Measurements from ENCODE around the gene RSKR.
"Not testable (repeated sequence)": the region's sequence is repeated elsewhere in the genome, so short reads cannot be mapped to it uniquely, and the experiment has no call there.

Gene RSKR

DNA sequence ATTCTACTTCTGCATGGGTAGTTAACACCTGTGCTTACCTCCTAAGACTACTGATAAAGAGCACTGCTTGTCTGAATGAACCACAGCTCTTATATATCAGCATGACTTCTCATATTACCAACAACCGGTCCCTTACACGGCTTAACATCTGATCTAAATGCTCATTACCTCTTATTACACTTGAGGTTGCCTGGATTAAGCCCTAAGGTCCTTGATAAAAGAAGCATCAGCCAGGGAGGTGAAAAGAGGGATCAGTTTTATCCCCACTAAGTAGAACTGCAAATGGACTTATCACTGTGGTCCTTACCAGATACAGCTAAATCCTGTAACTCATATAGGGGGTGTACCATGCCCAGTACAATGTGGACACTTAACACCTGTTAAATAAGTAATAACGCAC, 8.2 kb upstream of the RSKR start:
- no peak for DNase-seq

GRCh38 chr17:28620010-28620409, 6.0 kb upstream of the RSKR start:
- no peak for DNase-seq

DNA sequence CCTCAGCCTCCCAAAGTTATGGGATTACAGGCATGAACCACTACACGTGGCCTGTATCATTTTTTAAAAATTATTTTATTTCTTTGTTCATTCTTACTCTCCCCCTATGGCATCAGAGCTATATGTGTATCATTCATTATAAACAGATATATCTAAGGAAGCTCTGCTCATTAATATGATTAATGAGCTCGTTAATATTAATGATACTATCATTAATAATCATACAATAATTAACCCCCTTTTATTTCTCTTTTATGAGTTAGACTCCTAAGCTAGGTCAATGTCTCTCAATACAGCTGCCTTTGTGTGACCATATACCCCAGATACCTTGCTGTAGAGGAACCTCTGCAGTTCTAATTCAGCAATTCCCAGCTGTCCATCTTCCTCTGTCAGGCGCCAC, 4.5 kb upstream of the RSKR start:
- DNase-seq: no peak

- DNase-seq: no peak
Observed at GRCh38 chr17:28616281-28616680, 2.3 kb upstream of the RSKR start.

DNA sequence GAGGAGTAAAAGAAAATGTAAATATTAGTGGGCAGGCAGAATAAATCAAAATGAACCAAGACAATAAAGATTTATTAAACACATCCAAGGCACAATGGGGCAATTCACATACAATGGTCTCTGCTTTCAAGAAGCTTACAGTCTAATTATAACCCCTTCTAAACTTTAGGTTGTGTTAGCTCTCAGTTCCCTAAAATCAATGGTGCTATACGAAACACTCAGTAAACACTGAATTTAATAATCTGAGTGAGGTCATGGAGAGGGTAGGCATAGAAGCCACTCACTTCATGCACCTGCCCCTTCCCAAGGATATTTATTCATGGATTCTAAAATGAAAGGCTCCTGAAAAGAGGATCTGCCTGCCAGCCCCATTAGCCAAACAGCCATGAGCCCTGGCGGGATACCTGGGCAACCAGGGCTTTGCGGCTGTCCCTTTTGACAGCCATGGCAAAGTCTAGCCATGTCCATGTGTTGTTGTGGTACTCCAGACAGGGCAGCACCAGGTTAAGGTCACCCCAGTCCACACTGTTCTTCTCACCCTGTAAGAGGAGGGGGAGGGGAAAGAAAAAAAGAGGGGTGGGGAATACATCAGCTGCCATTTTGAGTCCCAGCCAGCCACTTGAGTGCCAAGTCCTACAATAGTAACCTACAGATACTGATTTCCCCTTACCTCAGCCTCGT, 1.4 kb upstream of the RSKR start:
- DNase-seq: no peak

- DNase-seq: no peak
Observed at GRCh38 chr17:28612936-28613872, 781 bp downstream of the RSKR start.

DNA sequence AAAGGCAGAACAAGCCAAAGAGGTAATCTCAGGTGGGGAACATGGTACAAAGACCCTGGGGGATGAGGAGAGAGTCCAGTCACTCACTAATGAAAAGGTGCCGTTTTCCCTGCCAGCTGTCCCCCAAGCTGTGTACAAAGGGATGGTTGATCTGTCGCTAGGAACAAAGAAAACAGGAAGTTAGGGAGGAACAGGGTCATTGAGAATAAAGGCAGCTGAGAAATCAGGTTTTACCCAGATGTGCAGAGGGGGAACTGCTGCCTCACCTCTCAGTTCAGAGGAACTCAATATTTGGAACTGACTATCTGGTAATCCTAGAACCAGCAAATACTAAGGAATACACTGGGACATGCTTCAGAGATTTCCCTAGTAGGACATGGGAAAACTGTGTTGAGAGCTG, 1.5 kb downstream of the RSKR start:
- DNase-seq: no peak

GRCh38 chr17:28610376-28610775, 3.6 kb downstream of the RSKR start:
- DNase-seq: no peak

GRCh38 chr17:28604031-28604430, 10.0 kb downstream of the RSKR start:
- DNase-seq: not testable (repeated sequence)

- DNase-seq: peak; percentile 6
Observed at GRCh38 chr17:28599311-28600184, 14.4 kb downstream of the RSKR start.

DNA sequence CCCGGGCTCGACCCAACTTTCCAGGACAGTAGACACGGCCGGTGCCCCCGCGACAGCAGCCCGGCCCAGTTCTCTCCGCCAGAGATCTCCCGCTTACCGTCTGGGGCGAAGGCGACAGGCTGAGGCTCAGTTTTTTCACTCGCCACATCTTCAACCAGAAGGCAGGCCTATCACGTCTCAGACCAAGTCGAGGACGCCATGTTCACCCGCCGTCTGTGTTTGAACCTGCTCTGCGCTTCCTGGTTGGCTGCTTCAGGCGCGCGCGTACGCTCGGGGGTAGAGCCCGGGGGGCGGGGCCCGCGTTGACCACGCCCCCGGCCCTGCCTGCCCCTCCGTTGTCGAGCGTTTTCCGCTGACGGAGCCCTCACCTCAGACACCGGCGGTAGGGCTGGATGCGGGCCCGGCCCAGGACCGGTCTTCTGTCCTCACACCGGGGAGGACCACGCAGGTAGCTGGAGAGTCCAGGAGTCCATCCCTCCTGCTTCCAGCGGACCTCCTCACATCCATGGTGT, 15.1 kb downstream of the RSKR start, which contains the start of gene SPAG5:
SPAG5 (minus strand) TSS at position 227 of the 512 bp plus-strand sequence; CDS start at position 148, 79 bp downstream.
- DNase-seq: peak; percentile 63

DNA sequence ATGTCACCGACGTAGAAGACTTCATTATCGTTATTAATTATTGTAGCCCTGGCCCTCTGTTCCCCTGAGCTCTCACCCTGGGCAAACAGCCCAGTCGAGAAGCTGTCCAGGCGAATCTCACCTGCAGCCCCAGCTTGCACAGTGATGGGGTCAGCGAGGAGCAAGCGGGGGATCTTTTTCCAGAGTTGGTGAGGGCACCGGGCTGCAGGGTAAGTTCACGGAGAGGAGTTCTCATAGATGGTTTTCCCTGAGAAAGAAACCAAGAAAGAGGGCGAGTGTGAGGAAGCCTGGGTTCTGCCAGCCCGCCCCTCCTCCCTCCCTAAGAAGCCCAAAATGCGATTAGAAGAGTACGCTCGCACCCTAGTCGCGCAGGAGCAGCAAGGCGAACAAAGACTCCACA, 15.6 kb downstream of the RSKR start:
- DNase-seq: no peak

DNA sequence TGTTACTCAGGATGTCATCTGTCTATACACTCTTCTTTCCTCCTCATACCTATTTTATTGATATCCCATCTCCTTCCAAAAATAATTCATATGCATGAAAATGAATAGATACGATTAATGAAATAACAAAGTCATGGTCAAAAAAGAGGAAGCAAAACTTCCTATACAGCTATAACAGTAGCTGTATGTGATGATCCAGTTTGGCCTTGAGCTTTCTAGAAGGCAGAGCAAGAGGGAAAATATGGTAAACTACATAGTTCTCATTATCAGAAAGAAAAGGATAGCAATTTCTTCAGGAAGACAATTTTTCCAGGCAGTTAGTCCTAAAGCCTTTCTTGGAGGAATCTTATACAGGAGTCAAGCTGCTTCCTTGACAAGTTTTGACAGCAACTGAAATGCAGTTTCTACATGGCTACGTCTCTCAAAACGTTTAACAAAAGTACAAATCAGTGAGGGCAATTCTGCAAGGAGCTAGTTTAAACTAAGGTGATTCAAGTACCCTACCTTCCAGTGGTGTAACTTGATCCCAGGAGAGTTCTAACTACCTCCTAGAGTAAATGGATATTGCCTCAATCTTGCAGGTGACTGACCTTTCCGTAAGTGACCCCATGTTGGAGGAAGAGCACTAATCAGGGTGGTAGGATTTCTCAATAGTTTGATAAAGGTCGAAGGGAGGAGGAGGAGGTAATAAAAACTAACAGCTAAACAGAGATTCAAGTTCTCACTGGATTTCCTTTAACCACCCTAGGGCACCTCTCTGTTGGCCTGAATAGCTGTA, 16.2 kb downstream of the RSKR start:
- DNase-seq: no peak

DNA sequence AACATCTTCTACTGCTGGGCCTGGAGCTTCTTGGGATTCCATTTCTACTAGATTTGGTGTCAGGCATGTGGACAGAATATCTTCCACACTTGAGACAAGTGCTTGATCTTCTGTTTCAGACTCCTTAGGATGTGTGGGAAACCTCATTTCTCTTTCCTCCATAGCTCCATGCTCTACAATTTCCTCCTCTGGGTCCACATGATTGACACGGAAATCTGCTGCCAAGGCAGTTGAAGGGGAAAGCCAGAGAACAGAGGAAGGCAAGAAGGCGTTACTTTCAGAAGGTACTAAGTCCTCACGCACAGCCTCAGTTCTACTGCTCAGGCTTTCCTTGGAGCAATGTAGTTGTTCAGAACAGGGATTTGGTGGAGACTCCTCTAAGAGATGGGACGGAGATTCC, 21.7 kb downstream of the RSKR start:
- DNase-seq: no peak

DNA sequence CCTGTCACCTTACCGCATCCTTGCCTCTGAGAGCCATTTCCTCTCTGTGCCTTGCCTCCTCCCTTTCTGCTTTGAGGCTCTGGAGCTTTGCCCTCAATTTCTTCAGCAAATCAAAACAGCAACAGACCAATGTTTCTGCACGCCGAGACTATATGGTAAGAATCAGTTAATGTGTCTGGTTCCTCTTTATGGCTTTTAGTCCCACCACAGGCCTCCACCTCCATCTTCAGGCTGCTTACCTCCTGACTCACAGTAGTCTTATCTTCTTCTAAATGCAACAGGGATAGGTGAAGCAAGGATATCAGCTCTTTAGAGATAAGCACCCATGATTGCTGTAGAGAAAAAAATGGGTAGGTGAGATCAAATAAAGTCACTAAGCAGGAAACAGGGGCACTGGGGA, 28.1 kb downstream of the RSKR start:
- no peak for DNase-seq

DNA sequence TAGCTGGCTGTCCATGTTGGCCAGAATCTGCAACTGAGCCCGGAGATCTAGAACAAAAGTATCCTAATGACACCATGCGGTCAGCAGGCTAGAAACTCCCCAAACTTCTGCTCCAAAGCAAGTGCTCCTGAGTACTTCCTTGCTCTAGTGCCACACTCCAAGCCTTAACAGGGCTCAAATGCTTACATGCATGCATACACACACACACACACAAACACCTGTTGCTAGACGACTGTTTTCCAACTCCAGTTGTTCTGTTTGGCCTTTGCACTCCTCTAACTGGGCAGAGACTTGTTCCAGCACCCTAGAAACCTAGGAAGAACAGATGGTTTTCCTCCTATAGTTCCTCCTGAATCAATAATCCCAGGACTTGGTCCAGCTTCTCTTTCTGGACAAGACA, 29.6 kb downstream of the RSKR start:
- DNase-seq: no peak

DNA sequence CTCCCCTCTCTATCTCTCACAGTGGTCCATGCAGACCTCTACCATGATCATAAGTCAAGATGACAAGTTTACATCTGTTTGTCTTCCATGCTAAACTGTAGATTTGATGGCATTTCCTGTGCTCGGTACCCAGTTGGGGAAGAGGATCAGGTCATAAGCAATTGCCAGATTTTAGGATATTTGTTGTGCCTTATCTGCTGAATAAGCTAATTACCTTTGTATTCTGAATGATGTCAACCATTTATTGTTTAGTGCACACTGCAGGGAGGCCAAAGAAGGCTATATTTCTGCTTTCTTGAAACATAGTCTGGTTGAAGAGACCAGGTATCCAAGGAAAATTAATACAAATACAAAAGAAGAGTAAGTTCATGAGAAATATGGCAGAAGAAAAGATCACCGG, 31.5 kb downstream of the RSKR start:
- DNase-seq: no peak

DNA sequence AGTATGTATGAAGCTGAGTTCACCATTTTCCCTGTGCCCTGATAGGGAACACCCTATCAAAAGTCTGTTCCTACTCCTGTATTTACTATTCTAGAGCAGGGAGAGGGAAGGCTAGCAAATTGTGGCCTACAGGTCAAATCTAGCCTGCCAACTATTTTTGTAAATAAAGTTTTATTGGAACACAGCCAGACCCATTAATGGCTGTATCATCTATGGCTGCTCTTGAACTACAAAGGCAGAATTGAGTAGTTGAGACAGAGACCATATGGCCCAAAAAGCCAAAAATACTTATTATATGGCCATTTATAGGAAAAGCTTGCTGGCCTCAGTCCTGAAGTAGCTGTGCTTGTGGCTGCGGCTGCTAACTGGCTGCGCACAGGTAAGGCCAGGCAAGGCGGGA, 33.0 kb downstream of the RSKR start:
- DNase-seq: no peak

DNA sequence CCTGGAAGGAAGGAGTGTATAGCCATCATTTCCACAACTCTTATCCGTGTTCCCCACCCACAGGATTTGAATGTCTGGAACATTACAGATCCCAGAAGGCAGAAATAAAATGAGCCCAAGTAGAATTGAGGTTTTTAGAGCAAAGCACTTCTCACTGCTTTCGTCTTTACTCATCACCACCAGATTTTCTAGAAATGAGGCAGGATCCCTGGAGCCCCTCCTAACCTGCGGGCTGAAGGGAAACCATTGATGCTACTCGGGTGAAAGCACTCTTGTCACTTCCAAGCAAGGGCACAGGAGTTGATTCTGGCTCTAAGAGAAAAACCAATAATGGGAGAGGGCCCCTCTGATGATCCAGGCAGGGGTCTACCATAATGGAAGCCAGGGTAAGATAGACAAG, 34.5 kb downstream of the RSKR start:
- DNase-seq: no peak

DNA sequence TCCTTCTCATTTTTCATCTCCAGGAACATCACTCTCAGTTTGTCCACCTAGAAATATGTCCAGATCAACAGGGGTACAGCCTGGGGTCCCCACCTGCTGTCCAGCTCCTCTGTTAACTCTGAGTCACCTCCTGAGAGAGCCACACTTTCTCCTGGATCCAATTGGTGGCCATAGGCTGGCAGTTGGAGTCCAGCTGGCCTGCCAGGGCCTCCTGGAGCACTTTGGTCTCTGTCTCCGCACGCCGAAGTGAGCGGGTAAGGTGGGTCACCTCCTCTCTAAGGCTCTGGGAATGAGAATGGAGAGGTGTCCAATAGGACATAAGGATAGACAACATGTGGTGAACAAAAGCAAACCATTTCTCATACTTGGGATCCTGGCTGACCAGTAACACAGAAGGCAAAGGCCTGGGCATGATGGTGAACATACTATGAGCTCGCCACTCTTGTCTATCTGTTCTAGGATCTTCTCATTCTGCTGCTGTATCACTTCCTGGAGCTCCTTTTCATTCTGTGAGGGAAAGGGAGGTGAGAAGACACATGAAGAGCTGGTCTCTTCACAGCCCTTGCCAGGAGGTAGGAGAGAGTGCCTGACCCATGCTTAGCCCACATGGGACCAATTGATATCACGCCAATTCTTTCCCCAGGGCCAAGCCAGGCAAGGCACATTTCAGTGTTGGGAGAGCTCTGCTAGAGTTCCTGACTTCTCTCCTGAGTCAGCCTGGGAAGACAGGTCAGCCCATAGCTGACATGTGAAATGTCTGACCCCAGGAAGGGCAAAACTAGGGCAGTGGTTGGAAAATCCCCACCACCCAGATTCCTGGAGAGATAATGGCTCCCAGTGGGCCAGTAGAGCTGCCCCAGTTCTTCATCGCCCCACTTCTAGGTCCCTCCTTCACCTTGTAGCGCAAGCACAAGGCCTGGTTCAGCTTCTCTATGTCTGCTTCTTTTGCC, 35.5 kb downstream of the RSKR start:
- no peak for DNase-seq

- no peak for DNase-seq
Observed at GRCh38 chr17:28577466-28577824, 36.5 kb downstream of the RSKR start.
